Effector CD8-positive, alpha-beta T cell (primary cell): Measurements from ENCODE around the gene ARL5B.
"Not testable (repeated sequence)": the region's sequence is repeated elsewhere in the genome, so short reads cannot be mapped to it uniquely, and the experiment has no call there.

Source experiments
- DNase-seq: peaks from one replicate; lab custom pipeline; 2025; lab: John Stamatoyannopoulos, UW
- total RNA-seq, 4 experiments: gene quantifications; one replicate each; lab custom pipeline; 2026; lab: John Stamatoyannopoulos, UW

The ARL5B gene, protein sequence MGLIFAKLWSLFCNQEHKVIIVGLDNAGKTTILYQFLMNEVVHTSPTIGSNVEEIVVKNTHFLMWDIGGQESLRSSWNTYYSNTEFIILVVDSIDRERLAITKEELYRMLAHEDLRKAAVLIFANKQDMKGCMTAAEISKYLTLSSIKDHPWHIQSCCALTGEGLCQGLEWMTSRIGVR
- total RNA-seq: 28.7 to 53.1 (median 31.5) reads per million in 4 experiments

DNA sequence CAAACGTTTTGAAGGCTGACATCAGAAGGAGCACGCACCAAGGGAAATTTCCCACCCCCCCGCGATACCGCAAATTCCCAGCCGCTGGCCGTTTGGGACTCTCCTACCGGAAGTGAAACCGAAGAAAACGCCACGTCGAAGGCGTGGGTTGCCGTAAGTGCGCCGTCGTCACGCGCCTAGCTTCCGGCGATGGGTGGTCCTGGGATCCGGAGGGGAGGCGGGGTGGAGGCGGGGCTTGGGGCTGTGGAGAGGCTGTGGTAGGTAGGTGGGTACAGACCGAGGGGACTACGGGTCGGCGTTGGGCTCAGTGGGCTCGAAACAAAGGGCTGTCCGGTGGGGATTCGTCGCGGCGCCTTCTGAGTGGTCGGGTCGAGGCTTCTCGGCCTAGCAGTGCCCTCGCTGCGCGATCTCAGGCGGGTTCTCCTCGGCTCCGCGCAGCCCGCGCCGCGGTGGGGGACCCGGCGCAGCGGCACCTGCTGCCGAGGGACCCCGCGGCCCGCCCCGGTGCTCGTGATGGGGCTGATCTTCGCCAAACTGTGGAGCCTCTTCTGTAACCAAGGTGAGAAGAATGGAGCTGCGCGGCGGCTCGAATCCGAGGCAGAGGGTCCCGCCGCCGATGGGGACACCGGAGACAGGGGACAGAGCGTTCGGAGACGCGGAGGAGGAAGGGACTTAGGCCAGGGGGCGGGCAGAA, at the start of gene ARL5B:
TSS of gene ARL5B (plus strand) at position 307 of the 694 bp plus-strand sequence. CDS start at position 514, 207 bp downstream.
- peak; percentile 95 for DNase-seq

DNA sequence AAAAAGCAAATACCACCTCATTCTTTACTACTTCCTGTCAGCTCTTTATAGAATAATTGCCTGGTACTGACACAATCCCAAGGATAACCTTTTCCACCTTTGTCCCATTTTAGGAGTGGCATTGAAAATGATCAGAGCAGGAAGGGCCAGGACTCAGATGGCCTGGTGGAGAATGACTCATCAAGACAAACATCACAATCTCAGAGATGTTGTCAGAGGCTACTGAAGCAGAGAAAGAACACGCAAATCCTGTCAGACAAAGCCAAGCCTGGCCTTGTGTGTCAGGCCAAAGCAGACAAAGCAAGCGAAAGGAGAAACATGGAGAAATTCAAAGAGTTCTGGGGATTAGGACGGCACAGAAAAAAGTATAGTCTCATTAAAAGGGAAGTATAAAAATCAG, 48.7 kb upstream of the ARL5B start:
- no peak for DNase-seq

DNA sequence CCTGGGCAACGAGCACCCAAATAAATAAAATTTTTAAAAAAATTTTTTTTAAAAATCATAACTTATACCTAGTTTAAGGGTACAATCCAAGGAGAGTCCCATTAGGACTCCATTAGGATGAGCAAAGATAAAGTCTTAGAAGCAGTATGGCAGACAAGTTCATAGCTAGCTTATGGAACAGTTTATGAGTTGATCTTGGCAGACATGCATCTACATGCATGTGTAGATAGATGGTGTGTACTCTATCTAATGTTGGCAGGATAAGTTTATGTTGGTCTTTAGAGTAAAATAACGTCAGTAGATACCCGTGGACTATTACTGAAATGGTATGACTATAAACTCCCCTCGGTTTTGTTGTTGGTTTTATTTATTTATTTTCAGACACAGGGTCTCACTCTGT, 48.1 kb upstream of the ARL5B start:
- DNase-seq: no peak

DNA sequence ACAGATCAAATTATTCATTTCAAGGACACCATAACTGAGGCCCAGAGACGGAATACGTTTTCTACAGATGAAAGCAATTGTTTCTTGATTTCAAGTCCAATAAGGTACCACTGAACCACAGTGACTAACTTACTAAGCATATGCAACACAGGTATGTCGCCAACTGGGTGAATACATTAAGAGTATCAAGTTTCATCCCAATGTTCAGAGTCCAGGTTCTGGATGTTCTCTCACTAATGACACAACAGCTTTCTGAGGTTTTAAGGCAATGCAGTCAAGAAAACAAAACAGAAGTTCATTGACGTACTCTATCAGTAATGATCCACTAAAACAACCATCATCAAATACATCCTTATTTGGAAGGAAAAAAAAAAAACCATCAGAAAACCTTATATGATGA, 43.6 kb upstream of the ARL5B start:
- DNase-seq: no peak

DNA sequence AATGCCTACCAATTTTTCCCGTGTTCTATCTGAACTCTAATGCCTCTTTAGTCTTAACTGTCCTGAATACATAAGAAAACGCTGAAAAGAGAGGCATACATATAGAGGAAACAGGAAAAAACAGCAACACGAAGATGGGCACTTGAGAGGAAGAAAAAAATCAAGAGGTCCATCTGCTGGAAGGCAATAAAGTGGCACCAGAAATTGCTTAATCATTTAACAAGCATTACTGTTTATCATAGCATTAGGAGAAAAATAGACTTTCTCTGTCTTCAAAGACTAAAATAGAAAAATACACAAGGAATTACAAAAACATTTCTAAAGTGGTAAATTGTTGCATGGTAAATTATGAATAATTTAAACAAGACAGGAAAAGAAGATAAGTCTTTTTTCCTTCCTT, 42.9 kb upstream of the ARL5B start:
- no peak for DNase-seq

DNA sequence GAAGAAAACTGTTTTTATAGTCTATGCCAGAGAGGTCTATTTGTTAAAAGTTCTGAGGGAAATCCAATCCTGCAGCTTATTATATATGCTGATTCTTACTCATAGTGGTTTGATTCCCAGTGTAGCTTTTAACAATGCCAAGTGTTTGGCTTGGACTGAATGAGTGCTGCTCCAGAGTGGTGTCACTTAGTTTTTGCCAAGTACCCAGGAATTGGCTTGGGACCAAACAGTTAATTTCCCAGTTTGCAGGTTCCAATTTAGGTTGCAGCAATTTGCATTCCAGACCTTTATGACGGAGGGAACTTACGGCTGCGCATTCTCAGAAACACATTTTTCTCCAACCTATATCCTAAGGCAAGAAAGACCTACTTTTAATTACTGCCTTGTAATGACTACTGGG, 40.2 kb upstream of the ARL5B start:
- DNase-seq: no peak

DNA sequence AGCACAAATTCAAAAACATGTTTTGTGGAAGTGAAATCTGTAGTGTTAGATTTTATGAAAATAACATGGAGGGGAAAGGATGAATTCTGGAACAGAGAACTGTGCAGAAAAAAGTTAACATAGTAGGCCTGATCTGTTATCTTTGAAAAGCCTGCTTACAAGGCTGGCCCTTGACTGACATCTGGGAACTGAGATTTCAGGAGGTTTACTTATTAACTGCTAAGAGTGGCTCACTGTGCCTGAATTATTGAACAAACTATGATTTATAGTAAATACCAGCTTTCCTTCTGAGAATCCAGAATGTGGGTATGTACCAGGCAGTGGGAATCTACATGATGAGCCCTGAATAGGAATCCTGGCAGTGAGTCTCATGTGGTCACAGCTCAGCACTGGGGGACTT, 38.4 kb upstream of the ARL5B start:
- no peak for DNase-seq

DNA sequence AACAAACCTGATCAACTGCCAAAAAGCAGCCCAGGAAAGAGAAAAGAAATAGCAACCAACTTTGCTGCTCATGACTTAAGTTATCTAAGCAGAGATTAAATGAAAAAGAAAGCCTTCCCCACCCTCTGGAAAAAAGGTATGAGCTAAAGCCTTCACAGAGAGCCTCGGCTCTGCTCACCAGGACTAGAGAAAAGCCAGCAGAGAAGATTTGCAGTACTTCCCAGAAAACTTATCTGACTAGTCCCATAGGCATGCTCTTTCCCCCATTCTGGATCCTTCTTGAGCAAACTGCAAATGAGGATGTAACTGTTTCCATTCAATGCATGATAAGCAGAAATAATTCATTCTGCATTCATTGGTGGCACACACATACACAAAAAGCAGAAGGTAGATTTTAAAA, 35.6 kb upstream of the ARL5B start:
- DNase-seq: not testable (repeated sequence)

DNA sequence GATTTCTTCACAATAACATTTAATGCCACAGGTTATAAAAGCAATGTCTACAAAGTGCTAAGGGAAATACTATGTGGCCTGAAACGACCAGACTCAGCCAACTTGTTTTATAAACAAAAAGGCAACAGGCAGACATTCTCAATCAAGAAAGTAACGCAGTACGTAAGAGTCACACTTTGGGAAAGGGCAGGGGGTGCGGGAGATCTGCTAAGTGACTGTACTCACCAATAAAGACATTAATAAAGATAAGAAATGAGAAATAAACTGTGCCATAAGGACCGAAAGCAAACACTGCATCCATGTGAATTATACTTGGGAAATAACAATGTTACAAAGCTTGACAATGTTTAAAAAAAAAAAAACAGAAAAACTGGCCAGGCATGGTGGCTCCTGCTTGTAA, 33.3 kb upstream of the ARL5B start:
- DNase-seq: no peak

DNA sequence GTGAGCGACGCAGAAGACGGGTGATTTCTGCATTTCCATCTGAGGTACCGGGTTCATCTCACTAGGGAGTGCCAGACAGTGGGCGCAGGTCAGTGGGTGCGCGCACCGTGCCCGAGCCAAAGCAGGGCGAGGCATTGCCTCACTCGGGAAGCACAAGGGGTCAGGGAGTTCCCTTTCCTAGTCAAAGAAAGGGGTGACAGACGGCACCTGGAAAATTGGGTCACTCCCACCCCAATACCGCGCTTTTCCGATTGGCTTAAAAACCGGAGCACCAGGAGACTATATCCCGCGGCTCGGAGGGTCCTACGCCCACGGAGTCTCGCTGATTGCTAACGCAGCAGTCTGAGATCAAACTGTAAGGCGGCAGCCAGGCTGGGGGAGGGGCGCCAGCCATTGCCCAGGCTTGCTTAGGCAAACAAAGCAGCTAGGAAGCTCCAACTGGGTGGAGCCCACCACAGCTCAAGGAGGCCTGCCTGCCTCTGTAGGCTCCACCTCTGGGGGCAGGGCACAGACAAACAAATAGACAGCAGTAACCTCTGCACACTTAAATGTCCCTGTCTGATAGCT, 31.7 kb upstream of the ARL5B start:
- peak; percentile 71 for DNase-seq

DNA sequence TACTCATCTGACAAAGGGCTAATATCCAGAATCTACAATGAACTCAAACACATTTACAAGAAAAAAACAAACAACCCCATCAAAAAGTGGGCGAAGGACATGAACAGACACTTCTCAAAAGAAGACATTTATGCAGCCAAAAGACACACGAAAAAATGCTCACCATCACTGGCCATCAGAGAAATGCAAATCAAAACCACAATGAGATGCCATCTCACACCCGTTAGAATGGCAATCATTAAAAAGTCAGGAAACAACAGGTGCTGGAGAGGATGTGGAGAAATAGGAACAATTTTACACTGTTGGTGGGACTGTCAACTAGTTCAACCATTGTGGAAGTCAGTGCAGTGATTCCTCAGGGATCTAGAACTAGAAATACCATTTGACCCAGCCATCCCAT, 26.7 kb upstream of the ARL5B start:
- DNase-seq: not testable (repeated sequence)

DNA sequence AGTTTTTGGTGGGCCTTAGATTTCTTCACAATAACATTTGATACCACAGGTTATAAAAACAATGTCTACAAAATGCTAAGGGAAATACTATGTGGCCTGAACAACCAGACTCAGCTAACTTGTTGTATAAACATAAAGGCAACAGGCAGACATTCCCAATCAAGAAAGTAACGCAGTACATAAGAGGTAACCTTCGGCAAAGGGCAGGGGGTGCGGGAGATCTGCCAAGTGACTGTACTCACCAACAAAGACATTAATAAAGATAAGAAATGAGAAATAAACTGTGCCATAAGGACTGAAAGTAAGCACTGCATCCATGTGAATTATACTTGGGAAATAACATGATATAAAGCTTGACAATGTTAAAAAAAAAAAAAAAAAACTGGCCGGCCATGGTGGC, 23.2 kb upstream of the ARL5B start:
- no peak for DNase-seq

DNA sequence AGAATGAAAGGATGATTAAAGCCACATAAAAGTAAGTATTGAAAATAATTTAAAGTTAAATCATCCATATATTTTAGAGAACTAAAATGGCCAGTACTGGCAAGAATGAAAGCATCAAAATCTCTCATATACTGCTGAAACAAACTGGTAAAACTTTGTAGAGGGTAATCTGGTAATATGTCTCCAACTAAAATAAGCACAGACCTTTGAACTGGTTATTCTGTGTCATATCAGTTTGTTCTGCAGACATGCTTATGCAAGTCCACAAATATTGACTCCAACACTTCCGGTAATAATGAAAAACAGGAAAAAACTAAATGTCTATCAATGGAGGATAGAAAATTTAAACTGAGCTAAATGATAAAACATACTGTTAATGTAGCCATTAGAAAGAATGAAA, 21.8 kb upstream of the ARL5B start:
- not testable (repeated sequence) for DNase-seq

DNA sequence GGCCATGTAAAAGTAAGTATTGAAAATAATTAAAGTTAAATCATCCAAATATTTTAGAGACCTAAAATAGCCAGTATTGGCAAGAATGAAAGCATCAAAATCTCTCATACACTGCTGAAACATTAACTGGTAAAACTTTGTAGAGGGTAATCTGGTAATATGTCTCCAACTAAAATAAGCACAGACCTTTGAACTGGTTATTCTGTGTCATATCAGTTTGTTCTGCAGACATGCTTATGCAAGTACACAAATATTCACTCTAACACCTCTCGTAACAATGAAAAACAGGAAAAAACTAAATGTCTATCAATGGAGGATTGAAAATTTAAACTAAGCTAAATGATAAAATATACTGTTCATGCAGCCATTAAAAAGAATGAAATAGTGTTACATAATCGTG, 19.5 kb upstream of the ARL5B start:
- DNase-seq: not testable (repeated sequence)

DNA sequence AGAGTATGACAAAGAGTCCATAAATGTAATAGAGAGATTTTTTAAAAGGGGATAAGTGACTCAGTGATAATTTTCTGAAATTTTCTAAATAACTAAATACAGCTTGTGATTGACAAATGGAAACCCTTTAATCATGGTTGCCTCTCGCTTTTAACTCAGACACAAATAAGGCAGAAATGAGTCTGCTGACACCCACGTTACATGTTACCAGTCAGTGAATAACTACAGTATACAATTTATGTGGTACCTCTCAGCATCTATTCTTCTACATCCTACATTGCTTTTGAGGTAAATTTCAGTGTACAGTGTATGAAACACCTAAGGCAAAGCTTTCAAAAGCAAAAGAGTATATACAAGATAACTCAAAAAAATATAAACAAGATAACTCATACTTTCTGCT, 12.1 kb upstream of the ARL5B start:
- no peak for DNase-seq

DNA sequence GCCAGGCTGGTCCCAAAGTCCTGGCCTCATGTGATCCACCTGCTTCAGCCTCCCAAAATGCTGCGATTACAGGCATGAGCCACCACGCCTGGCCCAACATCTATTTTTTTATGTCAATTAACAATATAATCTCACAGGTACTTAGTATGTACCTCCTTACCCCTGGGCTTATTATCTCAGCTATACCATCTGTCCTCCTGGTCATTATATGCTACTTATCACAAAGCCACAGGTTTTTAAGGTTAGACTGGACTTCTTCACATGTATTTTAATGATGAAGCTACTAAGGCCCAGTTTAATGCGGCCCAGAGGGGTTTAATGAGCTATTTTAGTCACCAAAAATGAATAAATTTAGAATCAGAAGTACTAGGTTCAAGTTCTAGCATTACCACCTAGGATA, 11.3 kb upstream of the ARL5B start:
- DNase-seq: no peak

DNA sequence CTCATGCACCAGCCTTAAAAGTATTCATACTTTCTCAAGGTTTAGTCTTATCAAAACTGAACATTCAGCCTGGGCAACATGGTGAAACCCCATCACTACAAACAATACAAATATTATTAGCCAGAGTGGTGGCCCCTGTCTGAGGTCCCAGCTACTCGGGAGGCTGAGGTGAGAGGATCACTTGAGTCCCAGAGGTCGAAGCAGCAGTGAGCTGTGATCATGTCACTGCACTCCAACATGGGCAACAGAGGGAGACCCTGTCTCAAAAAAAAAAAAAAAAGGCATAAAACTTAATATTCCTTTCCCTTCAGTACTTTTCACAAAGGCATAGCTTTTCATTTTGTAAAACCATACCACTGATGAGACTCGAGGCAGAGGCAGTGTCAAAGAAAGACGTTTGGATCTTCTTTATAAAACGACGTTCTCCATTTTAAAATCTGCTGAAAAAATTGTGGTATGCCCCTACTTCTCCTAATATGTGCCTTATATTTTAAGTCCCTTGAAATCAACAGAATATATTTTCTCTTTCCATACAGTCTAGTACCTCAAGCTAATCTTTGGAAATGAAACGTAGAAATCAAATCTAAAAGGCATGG, 9.8 kb upstream of the ARL5B start:
- DNase-seq: no peak

DNA sequence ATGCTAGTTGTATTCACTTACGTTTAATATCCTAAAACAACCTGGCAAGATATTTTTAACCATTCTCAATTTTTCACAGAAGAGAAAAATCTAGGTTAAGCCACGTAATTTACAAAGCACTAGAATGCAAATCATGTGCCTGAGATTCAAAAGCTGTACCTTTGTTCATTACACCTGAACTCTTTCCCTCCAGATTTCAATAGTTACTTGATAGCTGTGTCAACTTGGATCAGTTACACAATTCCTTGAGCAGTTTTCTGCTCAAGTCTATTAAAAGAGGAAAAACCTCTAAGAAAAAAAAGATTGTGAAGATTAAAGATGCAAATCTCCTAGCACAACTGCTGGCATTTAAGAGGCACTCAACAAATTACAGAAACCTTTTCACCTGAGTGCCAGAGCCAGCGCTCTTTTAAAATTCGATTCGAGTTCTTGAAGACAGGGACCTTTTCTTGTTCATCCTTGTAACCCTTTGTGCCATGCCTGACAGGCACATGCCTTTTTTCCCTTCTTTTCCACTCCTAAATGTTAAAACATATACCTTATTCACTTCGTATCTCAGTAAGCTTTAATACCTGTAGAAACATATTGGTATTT, 8.7 kb upstream of the ARL5B start:
- DNase-seq: no peak

DNA sequence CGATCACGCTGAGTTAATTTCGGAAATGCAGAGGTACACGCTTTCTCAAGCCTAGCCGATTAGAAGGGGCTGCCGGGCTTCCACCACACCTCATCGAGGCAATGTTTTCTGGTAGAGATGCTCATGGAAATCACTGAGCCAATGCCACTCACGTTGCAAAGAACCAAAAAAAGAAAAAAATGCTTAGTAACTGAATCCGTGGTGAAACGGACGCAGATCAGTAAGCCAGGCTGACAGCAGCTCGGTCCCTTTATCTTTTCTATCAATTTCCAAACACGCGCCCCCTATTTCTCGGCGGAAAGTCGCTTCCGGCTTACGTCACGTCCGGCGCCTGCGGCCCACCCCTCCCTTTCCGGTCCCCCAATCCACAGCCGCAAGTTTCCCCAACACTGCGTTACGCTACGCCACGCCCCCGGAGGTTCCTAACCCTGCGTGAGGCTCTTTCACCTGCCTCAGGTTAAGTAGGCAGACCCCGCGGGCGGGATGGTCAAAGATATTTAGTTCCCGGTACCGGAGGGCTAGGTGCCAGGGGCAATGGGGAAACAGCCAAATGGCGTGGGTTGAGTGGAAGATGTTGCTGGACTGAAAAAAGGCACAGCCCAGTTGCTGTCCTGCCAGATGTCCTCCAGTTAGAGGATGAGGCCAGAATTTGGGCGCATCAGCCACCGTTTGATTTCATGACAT, 7.8 kb upstream of the ARL5B start, which contains the start of gene NSUN6:
TSS of gene NSUN6 (minus strand) at position 264 of the 684 bp plus-strand sequence. CDS start 384 bp downstream, outside the sequence.
- DNase-seq: peak; percentile 90

DNA sequence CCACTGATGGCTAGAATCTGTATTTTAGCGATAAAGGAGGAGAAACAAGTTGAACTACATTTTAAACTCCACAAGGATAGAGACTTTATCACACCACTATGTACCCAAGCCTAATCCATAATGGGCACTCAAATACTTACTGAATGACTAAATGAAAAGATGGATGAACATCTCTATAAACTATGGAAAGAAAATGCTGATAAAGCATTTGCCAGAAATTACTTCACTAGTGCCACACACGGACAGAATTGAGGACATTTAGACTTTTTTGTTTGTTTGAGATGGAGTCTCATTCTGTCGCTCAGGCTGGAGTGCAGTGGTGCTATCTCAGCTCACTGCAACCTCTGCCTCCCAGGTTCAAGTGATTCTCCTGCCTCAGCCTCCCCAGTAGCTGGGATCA, 6.1 kb upstream of the ARL5B start:
- no peak for DNase-seq

DNA sequence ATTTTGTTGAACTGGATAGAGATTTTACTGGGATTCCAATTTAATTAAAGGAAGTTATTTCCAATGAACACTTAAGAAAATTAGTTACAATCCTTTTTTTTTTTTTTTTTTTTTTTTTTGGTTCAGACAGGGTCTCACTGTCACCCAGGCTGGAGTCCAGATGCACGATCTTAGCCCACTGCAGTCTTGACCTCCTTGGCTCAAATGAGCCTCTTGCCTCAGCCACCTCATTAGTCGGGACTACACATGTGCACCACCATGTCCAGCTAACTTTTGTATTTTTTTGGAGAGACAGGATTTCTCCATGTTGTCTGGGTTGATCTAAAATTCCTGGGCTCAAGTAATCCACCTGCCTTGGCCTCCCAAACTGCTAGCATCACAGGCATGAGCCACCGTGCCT, 2.5 kb upstream of the ARL5B start:
- no peak for DNase-seq
